Prostate gland (tissue), 2 donors: ENCODE results near the gene RNH1. TPM values are rescaled to one million over a fixed set of nuclear protein-coding genes. Genes with fewer than 3 reads are reported as not detected.

ENCODE experiments used
- DNase-seq: peaks from one replicate; pipeline ENCODE4 v3.0.0-alpha.2; 2019; ENCODE audit warnings: low spot score
- H3K27ac ChIP-seq, 2 donors: fragments of 200-600 bp; sonication (generic); 2 replicates each; pipeline ENCODE4 v1.5.1; 2017 to 2019
- H3K27me3 ChIP-seq: fragments of 200-600 bp; sonication (generic); replicated peaks from 2 replicates; pipeline ENCODE4 v1.5.1; 2019; ENCODE audit not compliant: insufficient read depth
- H3K36me3 ChIP-seq, 2 donors: fragments of 200-600 bp; sonication (generic); 1 replicate in 1 of 2; 2 replicates in 1 of 2; pipeline versions ENCODE4 v1.5.1 to v1.8.1; 2017 to 2019
- H3K4me1 ChIP-seq: fragments of 200-600 bp; sonication (generic); replicated peaks from 2 replicates; pipeline ENCODE4 v1.5.1; 2019
- H3K4me3 ChIP-seq, 2 donors: fragments of 200-600 bp; sonication (generic); 2 replicates each; pipeline ENCODE4 v1.5.1; 2017 to 2019
- H3K9me3 ChIP-seq: fragments of 200-600 bp; sonication (generic); 2 replicates; pipeline ENCODE4 v1.5.1; 2017
- POLR2A ChIP-seq: fragments of 450-650 bp; IDR thresholded peaks from one replicate; pipeline ENCODE4 v1.6.1; 2016; ENCODE audit warnings: antibody characterized with exemption, mild to moderate bottlenecking
- POLR2AphosphoS5 ChIP-seq: sonication (generic); formaldehyde crosslinking; IDR thresholded peaks from one replicate; pipeline ENCODE4 v1.6.1; 2017; ENCODE audit warnings: antibody characterized with exemption
- WGBS: methylation state at CpG from one replicate; pipeline ENCODE4 v1.1.5; 2018; 5-methylcytosine and 5-hydroxymethylcytosine counted together
- intact Hi-C: fragments of 100-400 bp; cut with DNase I; formaldehyde crosslinking; loops from one replicate; pipeline ENCODE4 v1.14.2; 2022
- total RNA-seq, 2 donors: library from RNA; depleted of rRNA; stranded (reverse); fragments of >200 nt; gene quantifications; one replicate each; pipeline ENCODE4 v1.1.0, GENCODE V29; 2016
- TF ChIP-seq, protein P1 (sequence below), 4 experiments: fragments of 200-600 bp in 2 of 4; fragments of 450-650 bp in 2 of 4; sonication (generic) in 2 of 4; IDR thresholded peaks; 1 replicate in 3 of 4; 2 replicates in 1 of 4; pipeline ENCODE4 v1.5.1; 2016 to 2019; ENCODE audit warnings: antibody characterized with exemption in 4 of 4, mild to moderate bottlenecking in 2 of 4, moderate library complexity in 2 of 4

The RNH1 gene
- total RNA-seq, 2 donors from 2014 or later, result 221 to 272 TPM

DNA sequence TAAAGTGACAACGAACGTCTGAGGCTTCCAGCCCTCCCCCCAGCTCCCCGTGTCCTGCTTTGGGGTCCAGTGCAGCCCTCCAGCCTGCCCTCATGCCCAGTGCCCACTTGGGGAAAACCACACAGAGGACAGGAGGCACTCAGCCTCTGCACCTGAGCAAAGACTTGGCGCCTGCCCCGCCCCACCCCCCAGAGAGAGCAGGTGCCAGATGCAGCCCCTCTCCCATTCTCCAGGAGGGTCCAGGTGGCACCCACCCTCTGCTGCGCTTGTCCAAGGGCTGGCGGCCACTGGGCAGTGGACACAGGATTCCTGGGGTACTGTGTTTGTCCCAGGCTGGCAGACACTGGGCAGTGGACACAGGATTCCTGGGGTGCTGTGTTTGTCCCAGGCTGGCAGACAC lies 15.7 kb downstream of the RNH1 start:
- no peaks in the 10 kb centered on the region for H3K4me1 ChIP-seq
- DNase-seq, result no peak

DNA sequence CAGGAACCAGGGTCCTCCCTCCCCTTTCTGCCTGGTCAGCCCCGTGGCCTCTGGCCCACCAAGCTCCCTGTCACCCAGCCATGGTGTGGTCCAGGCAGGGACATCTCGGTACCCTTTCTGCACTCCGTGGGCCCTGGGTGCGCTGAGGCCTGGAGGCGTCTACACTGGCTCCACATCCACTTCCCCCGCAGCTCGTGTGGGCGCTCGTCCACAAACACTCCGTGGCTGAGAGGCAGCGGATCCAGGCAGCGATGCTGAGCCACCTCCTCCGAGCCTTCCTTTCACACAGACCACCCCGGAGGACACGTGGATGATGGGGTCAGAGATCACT lies 16.1 kb downstream of the RNH1 start:
- Histone ChIP-seq H3K27me3 (no peaks in the 10 kb centered on the region), H3K4me3 (no peak overlapping the region), H3K9me3 (no peaks in the 10 kb centered on the region), H3K36me3 (peaks cover 0 to 9% of the 10 kb centered on the region in 2 donors), H3K27ac (no peak overlapping the region), H3K4me1 (no peaks in the 10 kb centered on the region)
- no peak for DNase-seq
- 91% methylated on average over 15 of the region's 15 CpGs for WGBS
- TF ChIP-seq POLR2A, result no peak
- TF ChIP-seq, protein P1, sequence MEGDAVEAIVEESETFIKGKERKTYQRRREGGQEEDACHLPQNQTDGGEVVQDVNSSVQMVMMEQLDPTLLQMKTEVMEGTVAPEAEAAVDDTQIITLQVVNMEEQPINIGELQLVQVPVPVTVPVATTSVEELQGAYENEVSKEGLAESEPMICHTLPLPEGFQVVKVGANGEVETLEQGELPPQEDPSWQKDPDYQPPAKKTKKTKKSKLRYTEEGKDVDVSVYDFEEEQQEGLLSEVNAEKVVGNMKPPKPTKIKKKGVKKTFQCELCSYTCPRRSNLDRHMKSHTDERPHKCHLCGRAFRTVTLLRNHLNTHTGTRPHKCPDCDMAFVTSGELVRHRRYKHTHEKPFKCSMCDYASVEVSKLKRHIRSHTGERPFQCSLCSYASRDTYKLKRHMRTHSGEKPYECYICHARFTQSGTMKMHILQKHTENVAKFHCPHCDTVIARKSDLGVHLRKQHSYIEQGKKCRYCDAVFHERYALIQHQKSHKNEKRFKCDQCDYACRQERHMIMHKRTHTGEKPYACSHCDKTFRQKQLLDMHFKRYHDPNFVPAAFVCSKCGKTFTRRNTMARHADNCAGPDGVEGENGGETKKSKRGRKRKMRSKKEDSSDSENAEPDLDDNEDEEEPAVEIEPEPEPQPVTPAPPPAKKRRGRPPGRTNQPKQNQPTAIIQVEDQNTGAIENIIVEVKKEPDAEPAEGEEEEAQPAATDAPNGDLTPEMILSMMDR (IDR thresholded peaks at IDR 0.05), result no peak
- TF ChIP-seq POLR2AphosphoS5, result no peak
- intact Hi-C loops, result no loop called here

More for the DNA sequence above, 15.7 kb downstream of the RNH1 start:
- intact Hi-C loops, result no loop called here
- H3K9me3 ChIP-seq, result no peaks in the 10 kb centered on the region
- no peak overlapping the region for H3K4me3 ChIP-seq
- WGBS, result 76% methylated on average over 7 of the region's 7 CpGs
- H3K27ac ChIP-seq, result no peak overlapping the region
- H3K27me3 ChIP-seq, result no peaks in the 10 kb centered on the region
- H3K36me3 ChIP-seq, result peaks cover 0 to 9% of the 10 kb centered on the region in 2 donors
- no peak for TF ChIP-seq POLR2A

DNA sequence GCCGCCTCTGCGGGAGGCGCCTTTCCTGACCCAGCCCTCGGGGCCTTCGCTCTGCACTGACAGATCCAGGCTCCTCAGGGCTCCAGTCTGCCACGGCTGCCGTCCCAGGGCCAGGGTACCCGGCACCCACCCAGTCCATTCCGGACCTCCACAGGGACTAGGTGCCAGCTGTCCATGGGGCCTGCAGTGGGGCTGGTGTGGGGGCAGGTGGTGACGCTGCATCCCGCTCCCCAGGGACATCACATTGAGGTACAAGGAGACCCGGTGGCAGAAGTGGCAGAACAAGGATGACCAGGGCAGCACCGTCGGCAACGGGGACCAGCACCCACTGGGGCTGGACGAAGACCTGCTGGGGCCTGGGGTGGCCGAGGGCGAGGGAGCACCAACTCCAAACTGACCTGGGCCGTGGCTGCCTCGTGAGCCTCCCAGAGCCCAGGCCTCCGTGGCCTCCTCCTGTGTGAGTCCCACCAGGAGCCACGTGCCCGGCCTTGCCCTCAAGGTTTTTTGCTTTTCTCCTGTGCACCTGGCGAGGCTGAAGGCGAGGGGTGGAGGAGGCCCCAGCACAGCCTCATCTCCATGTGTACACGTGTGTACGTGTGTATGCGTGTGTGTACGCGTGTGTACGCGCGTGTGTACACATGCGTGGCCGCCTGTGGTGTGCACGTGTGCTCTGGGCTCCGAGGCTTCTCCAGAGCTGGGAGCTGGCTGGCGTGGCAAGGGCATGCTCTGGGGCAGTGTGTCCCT lies 16.7 kb downstream of the RNH1 start:
- H3K27me3 ChIP-seq, result no peaks in the 10 kb centered on the region
- H3K27ac ChIP-seq, result no peak overlapping the region
- WGBS, result 92% methylated on average over 38 of the region's 38 CpGs
- no peak for DNase-seq
- peaks cover 0 to 9% of the 10 kb centered on the region in 2 donors for H3K36me3 ChIP-seq
- intact Hi-C loops, result no loop called here
- no peak overlapping the region for H3K4me3 ChIP-seq
- H3K9me3 ChIP-seq, result no peaks in the 10 kb centered on the region
- TF ChIP-seq, protein P1 (IDR thresholded peaks at IDR 0.05), result no peak
- TF ChIP-seq POLR2AphosphoS5 (no peak), POLR2A (no peak)
- no peaks in the 10 kb centered on the region for H3K4me1 ChIP-seq

DNA sequence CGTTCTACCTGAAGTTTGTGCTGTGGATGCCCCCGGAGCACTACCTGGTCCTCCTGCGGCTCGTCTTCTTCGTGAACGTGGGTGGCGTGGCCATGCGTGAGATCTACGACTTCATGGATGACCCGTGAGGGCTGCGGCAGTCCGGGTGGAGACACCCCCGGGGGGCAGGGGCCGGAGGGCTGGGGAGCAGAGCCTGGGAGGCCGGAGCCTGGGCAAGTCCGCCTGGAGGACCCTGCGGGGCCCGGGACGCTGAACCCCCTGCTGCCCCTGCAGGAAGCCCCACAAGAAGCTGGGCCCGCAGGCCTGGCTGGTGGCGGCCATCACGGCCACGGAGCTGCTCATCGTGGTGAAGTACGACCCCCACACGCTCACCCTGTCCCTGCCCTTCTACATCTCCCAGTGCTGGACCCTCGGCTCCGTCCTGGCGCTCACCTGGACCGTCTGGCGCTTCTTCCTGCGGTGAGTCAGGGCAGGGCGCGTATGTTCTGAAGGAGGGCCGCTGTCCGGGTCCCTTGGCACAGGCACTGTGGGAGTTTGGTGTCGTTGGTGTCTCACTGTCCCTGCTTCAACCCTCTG lies 17.3 kb downstream of the RNH1 start:
- no peaks in the 10 kb centered on the region for H3K4me1 ChIP-seq
- intact Hi-C loops, result no loop called here
- no peak for DNase-seq

DNA sequence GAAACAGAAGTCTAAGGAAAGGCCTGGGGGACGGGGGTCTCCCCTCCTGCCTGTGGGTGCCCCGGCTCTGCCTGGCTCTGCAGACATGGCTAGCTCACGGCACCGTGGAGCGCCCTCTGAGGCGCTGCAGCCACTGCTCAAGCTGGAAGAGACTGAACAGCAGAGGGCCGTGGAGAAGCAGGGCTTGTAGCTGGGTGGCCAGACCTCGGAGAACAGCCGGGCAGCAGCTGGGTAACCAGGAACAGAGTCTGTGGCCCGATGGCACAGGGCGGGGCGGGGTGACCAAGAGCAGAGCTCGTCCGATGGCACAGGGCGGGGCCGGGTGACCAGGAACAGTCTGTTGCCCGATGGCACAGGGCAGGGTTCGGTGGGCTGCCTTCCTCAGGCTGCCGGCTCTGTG lies 18.1 kb downstream of the RNH1 start:
- intact Hi-C loops, result no loop called here
- TF ChIP-seq, protein P1 (IDR thresholded peaks at IDR 0.05), result no peak
- no peak for TF ChIP-seq POLR2A
- TF ChIP-seq POLR2AphosphoS5, result no peak
- no peak overlapping the region for H3K27ac ChIP-seq
- no peak overlapping the region for H3K4me3 ChIP-seq
- H3K36me3 ChIP-seq, result no peaks in the 10 kb centered on the region
- no peaks in the 10 kb centered on the region for H3K27me3 ChIP-seq
- no peaks in the 10 kb centered on the region for H3K4me1 ChIP-seq
- DNase-seq, result no peak
- WGBS, result 90% methylated on average over 18 of the region's 19 CpGs
- H3K9me3 ChIP-seq, result no peaks in the 10 kb centered on the region

More for the DNA sequence above, 17.3 kb downstream of the RNH1 start:
- no peak overlapping the region for H3K4me3 ChIP-seq
- 93% methylated on average over 37 of the region's 37 CpGs for WGBS
- peaks cover 0 to 6% of the 10 kb centered on the region in 2 donors for H3K36me3 ChIP-seq
- no peaks in the 10 kb centered on the region for H3K9me3 ChIP-seq
- no peaks in the 10 kb centered on the region for H3K27me3 ChIP-seq
- TF ChIP-seq, protein P1 (IDR thresholded peaks at IDR 0.05), result no peak
- H3K27ac ChIP-seq, result no peak overlapping the region
